GM21717 (cell line): ENCODE measurements around the gene P2RY14.

Experiments
- ATAC-seq: cut with Tn5 transposase; IDR thresholded peaks from one replicate; pipeline ENCODE4 v1.9.1; 2021; ENCODE audit warnings: mild to moderate bottlenecking, moderate library complexity; ENCODE audit not compliant: unreplicated experiment

Gene P2RY14

GRCh38 chr3:151218136-151218535, 60.2 kb downstream of the P2RY14 start:
- no peak for ATAC-seq

- no peak for ATAC-seq
These were observed 61.4 kb downstream of the P2RY14 start for GRCh38 chr3:151216641-151217607.

GRCh38 chr3:151214459-151214858, 63.9 kb downstream of the P2RY14 start:
- no peak for ATAC-seq

DNA sequence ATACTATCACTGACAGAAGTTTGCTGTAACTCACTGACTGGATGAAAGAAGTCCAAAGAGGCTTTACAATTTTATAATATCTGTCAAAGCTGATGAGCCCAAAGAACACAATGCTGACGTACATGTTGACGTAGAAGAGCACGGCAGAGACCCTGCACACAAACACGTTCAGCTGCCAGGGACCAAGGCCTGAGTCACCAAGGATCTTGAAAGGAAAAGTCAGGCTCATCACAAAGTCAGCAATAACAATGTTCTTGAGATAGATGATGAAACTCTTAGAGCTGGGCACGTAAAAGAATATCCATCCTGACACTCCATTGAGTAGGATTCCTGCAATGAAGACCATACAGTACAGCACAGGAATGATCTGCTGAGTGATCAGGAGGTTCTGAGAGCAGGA, 64.5 kb downstream of the P2RY14 start:
- ATAC-seq: no peak

DNA sequence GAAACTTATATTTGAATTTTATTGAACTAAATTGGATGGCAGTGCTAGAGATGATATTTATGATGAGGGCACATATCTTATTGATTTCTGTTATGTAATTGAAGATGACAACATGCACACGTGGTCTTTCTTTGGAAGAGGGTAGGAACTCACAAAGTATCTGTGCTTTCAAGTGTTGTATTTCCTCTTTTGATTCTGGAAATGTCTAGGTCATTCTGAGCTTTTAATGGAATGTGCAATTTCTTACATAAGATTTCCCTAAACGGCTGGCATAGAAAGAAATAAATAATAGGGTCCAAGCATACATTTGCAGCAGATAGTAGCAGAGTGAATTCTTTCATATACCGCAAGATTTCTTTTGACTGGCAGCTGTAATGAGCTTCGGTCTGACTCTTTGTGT, 65.2 kb downstream of the P2RY14 start:
- ATAC-seq: no peak

DNA sequence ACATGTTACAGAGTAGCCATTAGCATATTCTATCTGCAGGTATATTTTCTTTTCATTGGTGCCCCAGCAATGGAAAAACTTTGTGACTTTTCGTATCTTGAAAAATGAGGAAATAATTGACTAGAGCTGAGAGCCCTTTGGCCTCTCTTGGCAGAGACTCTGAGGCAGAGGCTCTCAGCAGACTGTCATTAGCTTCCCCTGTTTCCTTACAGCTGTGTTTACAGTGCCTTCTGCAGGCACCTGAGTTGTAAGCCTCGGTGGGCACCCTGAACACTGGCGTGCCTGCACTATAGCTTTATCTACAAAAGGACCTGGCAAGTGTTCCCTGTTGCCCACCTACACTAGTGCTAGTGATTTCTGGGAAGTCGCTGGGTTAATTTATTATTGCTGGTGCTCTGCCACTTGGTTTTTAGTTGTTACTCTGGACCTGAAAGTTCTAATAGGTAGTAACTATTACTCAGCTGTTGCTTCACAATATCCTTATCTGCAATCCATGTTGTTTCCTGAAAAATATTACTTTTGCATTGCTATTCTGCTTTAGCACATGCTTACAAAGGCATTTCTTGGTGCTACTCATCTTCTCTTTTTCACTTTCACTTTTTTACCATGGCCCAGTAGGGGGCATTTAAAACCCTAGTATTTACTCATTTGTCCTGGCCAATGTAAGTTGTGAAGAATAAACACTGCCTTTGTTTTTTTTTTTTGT, 67.5 kb downstream of the P2RY14 start:
- ATAC-seq: peak; percentile 71

DNA sequence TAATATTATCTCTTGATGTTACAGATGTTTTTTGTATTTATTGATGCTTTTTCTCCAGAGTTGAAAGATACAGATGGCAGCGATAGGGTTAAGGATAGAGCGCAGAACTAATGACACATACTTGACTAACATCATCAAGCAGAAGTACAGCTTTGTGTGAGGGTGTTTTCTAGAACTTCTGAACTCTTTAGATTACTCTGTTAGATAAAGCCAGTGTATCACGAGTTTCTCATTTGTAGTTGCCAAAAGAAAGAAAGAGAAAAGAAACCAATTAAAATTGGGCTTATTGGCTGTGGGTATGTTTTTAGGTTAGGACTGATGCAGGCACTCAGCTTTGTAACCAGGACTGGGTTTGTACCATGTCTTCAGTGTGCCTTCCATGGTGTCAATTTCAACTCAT, 68.7 kb downstream of the P2RY14 start:
- ATAC-seq: no peak

DNA sequence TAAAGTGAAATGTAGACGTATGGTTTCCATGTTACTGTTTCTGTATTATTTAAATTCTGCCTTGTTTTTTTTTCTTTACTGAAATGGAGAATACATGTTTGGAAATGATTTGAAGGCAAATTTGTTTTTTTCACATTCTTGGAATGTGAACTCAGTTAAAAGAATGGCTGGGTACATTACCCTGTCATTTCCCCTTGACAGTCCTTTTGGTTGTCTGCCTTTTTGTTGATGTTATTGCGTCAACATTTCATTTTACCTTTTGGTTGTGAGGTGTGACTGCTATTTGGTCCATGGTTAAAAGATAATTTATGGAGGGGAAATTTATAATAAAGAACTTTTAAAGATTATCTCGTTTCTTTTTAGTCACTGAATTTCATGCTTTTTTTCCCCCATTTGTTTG, 72.1 kb downstream of the P2RY14 start:
- no peak for ATAC-seq

DNA sequence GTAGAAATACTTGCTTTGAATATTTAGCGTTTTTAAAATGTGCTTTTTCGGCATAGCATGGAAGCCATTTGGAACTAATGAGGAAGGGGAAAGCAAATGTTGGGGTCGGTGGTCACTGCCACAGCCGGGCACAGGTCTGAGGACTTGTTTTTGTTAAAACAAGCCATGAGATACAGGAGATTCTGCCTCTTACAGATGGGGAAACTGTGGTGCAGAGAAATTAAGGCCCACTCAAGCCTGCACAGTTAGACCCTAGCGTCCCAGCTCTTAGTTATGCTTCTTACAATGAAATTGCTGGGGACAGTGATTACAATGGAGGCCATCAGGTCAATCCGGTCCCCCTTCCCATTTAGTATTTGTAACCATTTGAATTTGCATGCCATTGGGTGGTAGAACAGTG, 72.9 kb downstream of the P2RY14 start:
- ATAC-seq: no peak

- ATAC-seq: no peak
These were observed 73.6 kb downstream of the P2RY14 start for GRCh38 chr3:151204530-151205402.

GRCh38 chr3:151203051-151203420, 75.3 kb downstream of the P2RY14 start, which contains the start of gene GPR171:
TSS of gene GPR171 (minus strand) at chr3:151203216. CDS start at chr3:151199386, 3,830 bp downstream.
- peak; percentile 86 for ATAC-seq

GRCh38 chr3:151201051-151201730, 77.2 kb downstream of the P2RY14 start:
- no peak for ATAC-seq

- ATAC-seq: no peak
These were observed 77.8 kb downstream of the P2RY14 start for GRCh38 chr3:151200586-151200985.

GRCh38 chr3:151199554-151200438, 78.5 kb downstream of the P2RY14 start:
- no peak for ATAC-seq

- no peak for ATAC-seq
These were observed 79.5 kb downstream of the P2RY14 start for GRCh38 chr3:151198849-151199248.

GRCh38 chr3:151197981-151198767, 80.2 kb downstream of the P2RY14 start:
- no peak for ATAC-seq

GRCh38 chr3:151197228-151197627, 81.1 kb downstream of the P2RY14 start:
- ATAC-seq: no peak

GRCh38 chr3:151196434-151196833, 81.9 kb downstream of the P2RY14 start:
- ATAC-seq: no peak

DNA sequence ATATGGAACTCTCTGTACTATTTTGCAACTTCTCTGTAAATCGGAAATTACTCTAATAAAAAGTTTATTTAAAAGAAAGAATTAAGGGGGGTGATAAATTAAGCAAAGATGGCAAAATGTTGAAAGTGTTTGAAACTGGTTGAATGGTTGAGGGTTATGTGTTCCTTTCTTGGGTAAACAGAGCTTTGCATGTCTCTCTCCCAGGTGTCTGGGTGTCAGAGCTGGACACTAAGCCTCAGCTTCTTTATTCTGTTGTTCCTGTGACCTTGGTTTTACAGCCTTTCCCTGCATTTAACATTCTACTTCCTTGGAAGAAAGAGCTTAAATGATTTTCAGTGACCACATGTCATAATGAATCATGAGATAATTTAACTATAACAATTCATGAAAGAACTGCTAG, 82.5 kb downstream of the P2RY14 start:
- ATAC-seq: no peak
